IPS DF 4.7 (cell line): Measurements from ENCODE around the gene HBQ1.
"Not testable (repeated sequence)": the region's sequence is repeated elsewhere in the genome, so short reads cannot be mapped to it uniquely, and the experiment has no call there.

Experiments used
- DNase-seq: peaks from one replicate; pipeline ENCODE4 v3.0.0-alpha.2; 2013; ENCODE audit warnings: low spot score; ENCODE audit errors: extremely low read depth

The HBQ1 gene

GRCh38 chr16:176006-176405 lies 4.3 kb upstream of the HBQ1 start:
- DNase-seq: not testable (repeated sequence)

- not testable (repeated sequence) for DNase-seq
These were observed 3.5 kb upstream of the HBQ1 start, which contains the start of gene HBA1 for GRCh38 chr16:176477-177382. TSS of gene HBA1 (plus strand) at chr16:176680. CDS start at chr16:176717, 37 bp downstream.

GRCh38 chr16:177394-177822 lies 2.9 kb upstream of the HBQ1 start:
- no peak for DNase-seq

- DNase-seq: no peak
These were observed 2.1 kb upstream of the HBQ1 start for GRCh38 chr16:177981-178667.

- DNase-seq: no peak
These were observed 1.6 kb upstream of the HBQ1 start for GRCh38 chr16:178668-179015.

- no peak for DNase-seq
These were observed 807 bp upstream of the HBQ1 start for GRCh38 chr16:179211-180092.

- no peak for DNase-seq
These were observed 664 bp downstream of the HBQ1 start for GRCh38 chr16:180681-181564.

GRCh38 chr16:181565-182021 lies 1.3 kb downstream of the HBQ1 start:
- DNase-seq: no peak

- no peak for DNase-seq
These were observed 2.7 kb downstream of the HBQ1 start for GRCh38 chr16:183005-183404.

GRCh38 chr16:185213-185612 lies 5.0 kb downstream of the HBQ1 start:
- DNase-seq: no peak

- no peak for DNase-seq
These were observed 5.4 kb downstream of the HBQ1 start for GRCh38 chr16:185691-186090.

GRCh38 chr16:187330-187729 lies 7.1 kb downstream of the HBQ1 start:
- DNase-seq: no peak

- no peak for DNase-seq
These were observed 8.4 kb downstream of the HBQ1 start for GRCh38 chr16:188674-189073.

- no peak for DNase-seq
These were observed 9.4 kb downstream of the HBQ1 start for GRCh38 chr16:189604-190186.

GRCh38 chr16:191831-192230 lies 11.6 kb downstream of the HBQ1 start:
- no peak for DNase-seq

- DNase-seq: no peak
These were observed 12.4 kb downstream of the HBQ1 start for GRCh38 chr16:192686-193085.

- DNase-seq: no peak
These were observed 13.2 kb downstream of the HBQ1 start for GRCh38 chr16:193441-193840.

GRCh38 chr16:194516-194915 lies 14.3 kb downstream of the HBQ1 start:
- no peak for DNase-seq

GRCh38 chr16:200388-200787 lies 20.1 kb downstream of the HBQ1 start:
- no peak for DNase-seq

GRCh38 chr16:203246-203645 lies 23.0 kb downstream of the HBQ1 start:
- no peak for DNase-seq
